A673 (cell line): ENCODE data around the gene SPINK4. TPM values are rescaled to one million over a fixed set of nuclear protein-coding genes. Genes with fewer than 3 reads are reported as not detected.

Experiments used
- BruUV-seq: library from RNA; stranded (reverse); fragments of 400-500 nt; replicated peaks from 2 replicates; lab custom pipeline; 2021; lab: Mats Ljungman, UMichigan
- CTCF ChIA-PET: fragments of 300-600 bp; sonication (Branson Sonifier 250); formaldehyde crosslinking; loops from one replicate; lab custom pipeline; 2022; ENCODE audit warnings: antibody characterized with exemption; lab: Charles Lee
- POLR2A ChIA-PET: fragments of 300-600 bp; sonication (Branson Sonifier 250); formaldehyde crosslinking; loops from one replicate; lab custom pipeline; 2022; ENCODE audit warnings: antibody characterized with exemption; ENCODE audit not compliant: low non-redundant PET; lab: Charles Lee
- DNase-seq: peaks from one replicate; pipeline ENCODE4 v3.0.0-alpha.2; 2015; ENCODE audit warnings: low spot score
- H3K27ac ChIP-seq: fragments of 200-600 bp; sonication (generic); 2 replicates; pipeline ENCODE4 v1.5.1; 2016; ENCODE audit warnings: mixed run types, low read depth, mild to moderate bottlenecking, mixed read lengths, antibody characterized with exemption, low read length; ENCODE audit not compliant: poor library complexity, severe bottlenecking
- H3K27me3 ChIP-seq: fragments of 200-600 bp; sonication (generic); replicated peaks from 2 replicates; pipeline ENCODE4 v1.6.1; 2017; ENCODE audit warnings: mixed run types, low read depth, mild to moderate bottlenecking, mixed read lengths, antibody characterized with exemption, low read length; ENCODE audit not compliant: insufficient read depth, poor library complexity
- H3K36me3 ChIP-seq: fragments of 200-600 bp; sonication (generic); 2 replicates; pipeline ENCODE4 v1.6.1; 2016; ENCODE audit warnings: mixed run types, mild to moderate bottlenecking, mixed read lengths, antibody characterized with exemption, low read length; ENCODE audit not compliant: insufficient read depth, poor library complexity, severe bottlenecking
- H3K4me1 ChIP-seq: fragments of 200-600 bp; sonication (generic); 2 replicates; pipeline ENCODE4 v1.6.1; 2017; ENCODE audit warnings: mixed run types, mild to moderate bottlenecking, mixed read lengths, antibody characterized with exemption, low read length; ENCODE audit not compliant: insufficient read depth, poor library complexity, severe bottlenecking
- H3K4me3 ChIP-seq: fragments of 200-600 bp; sonication (generic); 2 replicates; pipeline ENCODE4 v1.5.1; 2016; ENCODE audit warnings: low read depth, mixed run types, mild to moderate bottlenecking, mixed read lengths, low read length; ENCODE audit not compliant: poor library complexity, severe bottlenecking
- H3K9me3 ChIP-seq: fragments of 200-600 bp; sonication (generic); 2 replicates; pipeline ENCODE4 v1.6.1; 2016; ENCODE audit warnings: mixed run types, low read depth, mild to moderate bottlenecking, mixed read lengths, antibody characterized with exemption, low read length; ENCODE audit not compliant: poor library complexity, severe bottlenecking
- CTCF ChIP-seq: fragments of 300-800, 200-600 bp; sonication (generic); conservative IDR thresholded peaks from 2 replicates; pipeline ENCODE4 v1.5.1; 2017; ENCODE audit warnings: low read depth, mild to moderate bottlenecking, antibody characterized with exemption, low read length, moderate library complexity, mixed read lengths
- EZH2 ChIP-seq: fragments of 200-600 bp; sonication (generic); IDR thresholded peaks from 2 replicates; pipeline ENCODE4 v1.6.1; 2017; ENCODE audit warnings: borderline replicate concordance, low read depth, mild to moderate bottlenecking, mixed read lengths, antibody characterized with exemption, low read length; ENCODE audit not compliant: poor library complexity, severe bottlenecking
- intact Hi-C: fragments of 100-400 bp; cut with micrococcal nuclease; formaldehyde crosslinking; loops from one replicate; pipeline ENCODE4 v1.10.0; 2022; ENCODE audit not compliant: unreplicated experiment
- total RNA-seq: library from RNA; stranded (reverse); gene quantifications from 2 replicates; pipeline ENCODE4 v1.2.3, GENCODE V29; 2021

Gene SPINK4
- total RNA-seq, 1 experiment from 2014 or later, result not detected

GRCh38 chr9:33257276-33257675, 17.3 kb downstream of the SPINK4 start:
- H3K36me3 ChIP-seq, result peaks cover 93% of the 10 kb centered on the region
- no peak overlapping the region for H3K4me3 ChIP-seq
- DNase-seq, result no peak
- no TSS peak for BruUV-seq
- no peaks in the 10 kb centered on the region for H3K4me1 ChIP-seq
- ChIA-PET POLR2A (no interaction called here), CTCF (no interaction called here)
- no peak for TF ChIP-seq CTCF
- TF ChIP-seq EZH2, result no peak
- H3K27me3 ChIP-seq, result no peaks in the 10 kb centered on the region
- intact Hi-C loops, result no loop called here
- H3K9me3 ChIP-seq, result no peaks in the 10 kb centered on the region
- no peak overlapping the region for H3K27ac ChIP-seq

- POLR2A ChIA-PET, result no interaction called here
- H3K27me3 ChIP-seq, result no peaks in the 10 kb centered on the region
- H3K9me3 ChIP-seq, result no peaks in the 10 kb centered on the region
- H3K27ac ChIP-seq, result no peak overlapping the region
- CTCF ChIA-PET, result no interaction called here
- H3K4me1 ChIP-seq, result peaks cover 6% of the 10 kb centered on the region
- no peak for DNase-seq
- H3K36me3 ChIP-seq, result peaks cover 67% of the 10 kb centered on the region
- no peak overlapping the region for H3K4me3 ChIP-seq
- BruUV-seq, result no TSS peak
- intact Hi-C loops, result no loop called here
- TF ChIP-seq CTCF, result no peak
- TF ChIP-seq EZH2, result no peak
These were observed 20.4 kb downstream of the SPINK4 start for GRCh38 chr9:33260372-33260771.

- Histone ChIP-seq H3K4me3 (peak overlapping the region; percentile 99), H3K27me3 (no peaks in the 10 kb centered on the region), H3K27ac (peak overlapping the region; percentile 82), H3K36me3 (peaks cover 49% of the 10 kb centered on the region), H3K4me1 (peaks cover 12% of the 10 kb centered on the region), H3K9me3 (no peaks in the 10 kb centered on the region)
- TF ChIP-seq EZH2, result no peak
- TF ChIP-seq CTCF, result no peak
- CTCF ChIA-PET, result no interaction called here
- POLR2A ChIA-PET, result interaction anchor here (0.6 kb wide), 1 partner anchor 31 kb away, joined by 3 read pairs; no protein-coding TSS in a partner anchor
- intact Hi-C loops, result loop anchor here (2.0 kb wide), 1 partner anchor 23 kb away; no protein-coding TSS in a partner anchor
- no TSS peak for BruUV-seq
- DNase-seq, result peak; percentile 42
These were observed 23.4 kb downstream of the SPINK4 start for GRCh38 chr9:33263131-33264002.
